Panc1 (cell line): ENCODE measurements around the gene OR51A4.

Experiments used
- CTCF ChIP-seq: fragments of 450-650 bp; IDR thresholded peaks from 2 replicates; pipeline ENCODE4 v1.5.1; 2017; ENCODE audit warnings: mild to moderate bottlenecking
- SIN3A ChIP-seq: IDR thresholded peaks from 2 replicates; pipeline ENCODE4 v1.6.1; 2012; ENCODE audit warnings: low read depth, mild to moderate bottlenecking, low read length, moderate library complexity, borderline replicate concordance; ENCODE audit not compliant: insufficient read depth
- TCF7L2 ChIP-seq: IDR thresholded peaks from 2 replicates; pipeline ENCODE4 v1.6.1; 2011; ENCODE audit warnings: mild to moderate bottlenecking, low read depth, low read length, inconsistent platforms
- TF ChIP-seq, protein P1 (sequence below), 2 experiments: IDR thresholded peaks; 2 replicates each; pipeline ENCODE4 v1.6.1; 2011 to 2012; ENCODE audit warnings: low read depth in 2 of 2, control low read depth in 1 of 2, low read length in 1 of 2, mild to moderate bottlenecking in 1 of 2, moderate library complexity in 1 of 2; ENCODE audit not compliant: insufficient read depth in 1 of 2

DNA sequence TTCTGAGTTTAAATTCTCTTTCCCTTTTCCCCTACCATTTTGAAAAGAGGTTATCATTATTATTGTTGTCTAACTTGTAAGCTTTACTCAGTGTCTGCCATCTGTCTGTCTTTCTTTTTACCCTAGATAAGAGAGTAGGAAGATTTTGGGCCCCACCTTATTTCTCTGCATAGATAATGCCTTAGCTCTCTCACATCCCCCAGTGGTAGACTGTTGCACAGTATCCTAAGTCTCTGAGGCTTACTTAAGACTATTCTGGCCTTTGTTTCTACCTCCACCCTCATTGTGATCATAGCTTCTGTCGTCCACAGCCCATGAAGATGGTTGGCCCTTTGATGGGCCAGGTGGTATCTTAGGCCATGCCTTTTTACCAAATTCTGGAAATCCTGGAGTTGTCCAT, 43.7 kb upstream of the OR51A4 start:
- peak; percentile 57 for TF ChIP-seq CTCF
- no peak for TF ChIP-seq SIN3A
- TF ChIP-seq, protein P1, sequence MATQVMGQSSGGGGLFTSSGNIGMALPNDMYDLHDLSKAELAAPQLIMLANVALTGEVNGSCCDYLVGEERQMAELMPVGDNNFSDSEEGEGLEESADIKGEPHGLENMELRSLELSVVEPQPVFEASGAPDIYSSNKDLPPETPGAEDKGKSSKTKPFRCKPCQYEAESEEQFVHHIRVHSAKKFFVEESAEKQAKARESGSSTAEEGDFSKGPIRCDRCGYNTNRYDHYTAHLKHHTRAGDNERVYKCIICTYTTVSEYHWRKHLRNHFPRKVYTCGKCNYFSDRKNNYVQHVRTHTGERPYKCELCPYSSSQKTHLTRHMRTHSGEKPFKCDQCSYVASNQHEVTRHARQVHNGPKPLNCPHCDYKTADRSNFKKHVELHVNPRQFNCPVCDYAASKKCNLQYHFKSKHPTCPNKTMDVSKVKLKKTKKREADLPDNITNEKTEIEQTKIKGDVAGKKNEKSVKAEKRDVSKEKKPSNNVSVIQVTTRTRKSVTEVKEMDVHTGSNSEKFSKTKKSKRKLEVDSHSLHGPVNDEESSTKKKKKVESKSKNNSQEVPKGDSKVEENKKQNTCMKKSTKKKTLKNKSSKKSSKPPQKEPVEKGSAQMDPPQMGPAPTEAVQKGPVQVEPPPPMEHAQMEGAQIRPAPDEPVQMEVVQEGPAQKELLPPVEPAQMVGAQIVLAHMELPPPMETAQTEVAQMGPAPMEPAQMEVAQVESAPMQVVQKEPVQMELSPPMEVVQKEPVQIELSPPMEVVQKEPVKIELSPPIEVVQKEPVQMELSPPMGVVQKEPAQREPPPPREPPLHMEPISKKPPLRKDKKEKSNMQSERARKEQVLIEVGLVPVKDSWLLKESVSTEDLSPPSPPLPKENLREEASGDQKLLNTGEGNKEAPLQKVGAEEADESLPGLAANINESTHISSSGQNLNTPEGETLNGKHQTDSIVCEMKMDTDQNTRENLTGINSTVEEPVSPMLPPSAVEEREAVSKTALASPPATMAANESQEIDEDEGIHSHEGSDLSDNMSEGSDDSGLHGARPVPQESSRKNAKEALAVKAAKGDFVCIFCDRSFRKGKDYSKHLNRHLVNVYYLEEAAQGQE (IDR thresholded peaks at IDR 0.05; ENCODE audit: insufficient read depth in 1 of 2, low read depth in 2 of 2, low read length in 1 of 2), result no peak
- no peak for TF ChIP-seq TCF7L2
